Uterus (tissue), 4 donors: ENCODE data around the gene CUBN. TPM values are rescaled to one million over a fixed set of nuclear protein-coding genes. Genes with fewer than 3 reads are reported as not detected.

Experiments used
- DNase-seq, 2 donors: peaks; one replicate each; pipeline ENCODE4 v3.0.0-alpha.2; 2019 to 2020
- H3K27ac ChIP-seq, 2 donors: fragments of 200-600 bp; sonication (generic); 1 replicate in 1 of 2; 2 replicates in 1 of 2; pipeline ENCODE4 v1.5.1; 2016 to 2018
- H3K27me3 ChIP-seq, 2 donors: fragments of 200-600 bp; sonication (generic); one replicate each; pipeline ENCODE4 v1.5.1; 2018 to 2019; ENCODE audit warnings: control low read depth in 1 of 2
- H3K36me3 ChIP-seq, 2 donors: fragments of 200-600 bp; sonication (generic); one replicate each; pipeline ENCODE4 v1.5.1; 2019; ENCODE audit warnings: control low read depth in 1 of 2
- H3K4me1 ChIP-seq, 2 donors: fragments of 200-600 bp; sonication (generic); one replicate each; pipeline ENCODE4 v1.5.1; 2018 to 2019; ENCODE audit warnings: control low read depth in 1 of 2
- H3K4me3 ChIP-seq, 2 donors: fragments of 200-600 bp; sonication (generic); 1 replicate in 1 of 2; 2 replicates in 1 of 2; pipeline ENCODE4 v1.5.1; 2018 to 2019; ENCODE audit warnings: mild to moderate bottlenecking in 1 of 2
- H3K9me3 ChIP-seq, 2 donors: fragments of 200-600 bp; sonication (generic); one replicate each; pipeline ENCODE4 v1.5.1; 2019; ENCODE audit warnings: control low read depth in 1 of 2
- POLR2A ChIP-seq, 2 donors: fragments of 450-650 bp; IDR thresholded peaks; one replicate each; pipeline ENCODE4 v1.6.1; 2016; ENCODE audit warnings: antibody characterized with exemption in 2 of 2, mild to moderate bottlenecking in 1 of 2, moderate library complexity in 1 of 2
- intact Hi-C: fragments of 100-400 bp; cut with DNase I; formaldehyde crosslinking; loops from one replicate; pipeline ENCODE4 v1.15.1; 2023; ENCODE audit warnings: low total_unique reads
- total RNA-seq, 4 donors: library from RNA; depleted of rRNA in 3 of 4; stranded (reverse); fragments of >200 nt in 3 of 4; gene quantifications; one replicate each; pipeline versions ENCODE4 v1.1.0 to v1.2.4, GENCODE V29; 2014 to 2023
- TF ChIP-seq, protein P1 (sequence below), 4 experiments: fragments of 200-600 bp in 2 of 4; fragments of 450-650 bp in 2 of 4; sonication (generic) in 2 of 4; IDR thresholded peaks; one replicate each; pipeline ENCODE4 v1.5.1; 2016 to 2019; ENCODE audit warnings: antibody characterized with exemption in 4 of 4, mild to moderate bottlenecking in 2 of 4, moderate library complexity in 1 of 4
- donor health status: DM: yes; HTN: yes; CAD: no.

Gene CUBN
- total RNA-seq, 4 donors from 2014 or later, result 3.5 to 9.5 (median 5.1) TPM

GRCh38 chr10:16822027-16822426 is 307.6 kb downstream of the CUBN start:
- no peaks in the 10 kb centered on the region for H3K27me3 ChIP-seq

GRCh38 chr10:16820421-16820820 is 309.2 kb downstream of the CUBN start:
- TF ChIP-seq, protein P1, sequence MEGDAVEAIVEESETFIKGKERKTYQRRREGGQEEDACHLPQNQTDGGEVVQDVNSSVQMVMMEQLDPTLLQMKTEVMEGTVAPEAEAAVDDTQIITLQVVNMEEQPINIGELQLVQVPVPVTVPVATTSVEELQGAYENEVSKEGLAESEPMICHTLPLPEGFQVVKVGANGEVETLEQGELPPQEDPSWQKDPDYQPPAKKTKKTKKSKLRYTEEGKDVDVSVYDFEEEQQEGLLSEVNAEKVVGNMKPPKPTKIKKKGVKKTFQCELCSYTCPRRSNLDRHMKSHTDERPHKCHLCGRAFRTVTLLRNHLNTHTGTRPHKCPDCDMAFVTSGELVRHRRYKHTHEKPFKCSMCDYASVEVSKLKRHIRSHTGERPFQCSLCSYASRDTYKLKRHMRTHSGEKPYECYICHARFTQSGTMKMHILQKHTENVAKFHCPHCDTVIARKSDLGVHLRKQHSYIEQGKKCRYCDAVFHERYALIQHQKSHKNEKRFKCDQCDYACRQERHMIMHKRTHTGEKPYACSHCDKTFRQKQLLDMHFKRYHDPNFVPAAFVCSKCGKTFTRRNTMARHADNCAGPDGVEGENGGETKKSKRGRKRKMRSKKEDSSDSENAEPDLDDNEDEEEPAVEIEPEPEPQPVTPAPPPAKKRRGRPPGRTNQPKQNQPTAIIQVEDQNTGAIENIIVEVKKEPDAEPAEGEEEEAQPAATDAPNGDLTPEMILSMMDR (IDR thresholded peaks at IDR 0.05), result no peak
- TF ChIP-seq POLR2A (IDR thresholded peaks at IDR 0.05), result no peak
- no peak overlapping the region for H3K4me3 ChIP-seq
- H3K27me3 ChIP-seq, result no peaks in the 10 kb centered on the region
- no peak for DNase-seq
- H3K27ac ChIP-seq, result no peak overlapping the region
- H3K36me3 ChIP-seq, result no peaks in the 10 kb centered on the region
- intact Hi-C loops, result no loop called here
- peaks cover 0 to 6% of the 10 kb centered on the region in 2 donors for H3K4me1 ChIP-seq
- H3K9me3 ChIP-seq, result peaks cover 0 to 6% of the 10 kb centered on the region in 2 donors

More at GRCh38 chr10:16822027-16822426, 307.6 kb downstream of the CUBN start:
- DNase-seq, result no peak
- H3K4me1 ChIP-seq, result no peaks in the 10 kb centered on the region
- no peaks in the 10 kb centered on the region for H3K36me3 ChIP-seq
- no peak overlapping the region for H3K4me3 ChIP-seq
- no peak overlapping the region for H3K27ac ChIP-seq
- TF ChIP-seq, protein P1 (IDR thresholded peaks at IDR 0.05), result no peak
- no peak for TF ChIP-seq POLR2A (IDR thresholded peaks at IDR 0.05)
- H3K9me3 ChIP-seq, result peaks cover 0 to 6% of the 10 kb centered on the region in 2 donors
- intact Hi-C loops, result no loop called here

GRCh38 chr10:16820018-16820417 is 309.6 kb downstream of the CUBN start:
- Histone ChIP-seq H3K27ac (no peak overlapping the region), H3K9me3 (peaks cover 0 to 6% of the 10 kb centered on the region in 2 donors), H3K4me1 (peaks cover 0 to 6% of the 10 kb centered on the region in 2 donors), H3K27me3 (no peaks in the 10 kb centered on the region), H3K36me3 (no peaks in the 10 kb centered on the region), H3K4me3 (no peak overlapping the region)
- intact Hi-C loops, result no loop called here
- TF ChIP-seq, protein P1 (IDR thresholded peaks at IDR 0.05), result no peak
- no peak for TF ChIP-seq POLR2A (IDR thresholded peaks at IDR 0.05)
- DNase-seq, result no peak

- Histone ChIP-seq H3K27ac (no peak overlapping the region), H3K4me3 (no peak overlapping the region), H3K4me1 (peaks cover 0 to 6% of the 10 kb centered on the region in 2 donors), H3K36me3 (no peaks in the 10 kb centered on the region), H3K9me3 (peaks cover 0 to 6% of the 10 kb centered on the region in 2 donors), H3K27me3 (no peaks in the 10 kb centered on the region)
- TF ChIP-seq POLR2A (IDR thresholded peaks at IDR 0.05), result no peak
- TF ChIP-seq, protein P1 (IDR thresholded peaks at IDR 0.05), result no peak
- intact Hi-C loops, result no loop called here
- no peak for DNase-seq
Observed at GRCh38 chr10:16819436-16819835, 310.2 kb downstream of the CUBN start.

DNA sequence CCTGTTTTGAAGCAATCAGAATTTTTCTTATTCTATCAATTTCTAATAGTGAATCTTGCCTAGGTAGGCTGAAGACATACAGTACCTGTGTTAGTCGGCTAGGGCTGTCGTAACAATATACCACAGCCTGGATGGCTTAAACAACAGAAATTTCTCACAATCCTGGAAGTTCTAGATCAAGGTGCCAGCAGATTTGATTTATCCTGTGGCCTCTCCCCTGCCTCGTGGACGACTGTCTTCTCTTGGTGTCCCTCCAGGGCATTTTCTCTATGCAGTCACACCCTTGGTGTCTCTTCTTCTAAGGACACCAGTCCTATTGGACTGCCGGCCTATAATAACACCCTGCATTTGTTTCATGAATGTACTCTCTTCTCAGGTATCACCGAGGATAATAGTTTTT is 310.6 kb downstream of the CUBN start:
- TF ChIP-seq, protein P1 (IDR thresholded peaks at IDR 0.05), result no peak
- no peak for TF ChIP-seq POLR2A (IDR thresholded peaks at IDR 0.05)
- intact Hi-C loops, result no loop called here
- Histone ChIP-seq H3K9me3 (peaks cover 0 to 6% of the 10 kb centered on the region in 2 donors), H3K4me3 (no peak overlapping the region), H3K36me3 (no peaks in the 10 kb centered on the region), H3K27ac (no peak overlapping the region), H3K4me1 (peaks cover 0 to 6% of the 10 kb centered on the region in 2 donors), H3K27me3 (no peaks in the 10 kb centered on the region)
- no peak for DNase-seq
